ENCODE data around the gene SART3. TPM values are rescaled to one million over a fixed set of nuclear protein-coding genes. Genes with fewer than 3 reads are reported as not detected.

Gene SART3
- total RNA-seq: 10 to 100 TPM; 81.9 to 82.5 TPM

- Mint-ChIP-seq H3K27me3 (ENCODE audit: low read depth) (no peaks in the 10 kb centered on the region), H3K4me1 (ENCODE audit: low read depth) (peaks cover 58% of the 10 kb centered on the region), H3K27ac (peak within 1 kb of the TSS; percentile 100), H3K4me3 (peak within 1 kb of the TSS; percentile 100), H3K9me3 (no peaks in the 10 kb centered on the region), H3K36me3 (ENCODE audit: low read depth) (peaks cover 25% of the 10 kb centered on the region)
- DNase-seq: peak; percentile 86
- CTCF ChIA-PET: interaction anchor here (0.8 to 4.2 kb wide), 5 partner anchors 56 to 103 kb away, joined by 3 to 56 read pairs (median 5); no protein-coding TSS in a partner anchor
- intact Hi-C loops (cut with micrococcal nuclease): loop anchor here (1.0 to 10.0 kb wide), 7 partner anchors 8 to 1444 kb away; partner anchors contain the start of genes FICD, MMAB and MVK
Observed at GRCh38 chr12:108560752-108561719, at the start of gene SART3. Gene SART3, minus strand, starts transcription at chr12:108561173. Its CDS starts 19 bp downstream, at chr12:108561154.

- Mint-ChIP-seq H3K27me3 (ENCODE audit: low read depth) (no peaks in the 10 kb centered on the region), H3K9me3 (peaks cover 2% of the 10 kb centered on the region), H3K4me1 (ENCODE audit: low read depth) (peaks cover 9% of the 10 kb centered on the region), H3K27ac (no peak overlapping the region), H3K36me3 (ENCODE audit: low read depth) (no peaks in the 10 kb centered on the region), H3K4me3 (no peak overlapping the region)
- DNase-seq: no peak
- CTCF ChIA-PET: interaction anchor here (0.5 to 1.2 kb wide), 3 partner anchors 12 to 339 kb away, joined by 3 read pairs; partner anchors contain the start of gene TMEM119
- intact Hi-C loops (cut with micrococcal nuclease): no loop called here
Observed at GRCh38 chr12:108610336-108610815, 49.4 kb upstream of the SART3 start.

- no peak overlapping the region for H3K27ac Mint-ChIP-seq
Observed at GRCh38 chr12:108609537-108610335, 48.8 kb upstream of the SART3 start.

GRCh38 chr12:108608616-108609015, 47.6 kb upstream of the SART3 start:
- no peak overlapping the region for H3K4me3 Mint-ChIP-seq
- H3K36me3 Mint-ChIP-seq (ENCODE audit: low read depth): no peaks in the 10 kb centered on the region
- H3K27ac Mint-ChIP-seq: no peak overlapping the region
- CTCF ChIA-PET: interaction anchor here (0.6 to 1.3 kb wide), 3 partner anchors 9 to 25 kb away, joined by 3 to 5 read pairs (median 3); partner anchors contain the start of gene SELPLG
- H3K4me1 Mint-ChIP-seq (ENCODE audit: low read depth): peaks cover 9% of the 10 kb centered on the region
- no peaks in the 10 kb centered on the region for H3K9me3 Mint-ChIP-seq
- H3K27me3 Mint-ChIP-seq (ENCODE audit: low read depth): no peaks in the 10 kb centered on the region
- intact Hi-C loops (cut with micrococcal nuclease): no loop called here
- DNase-seq: no peak

More at GRCh38 chr12:108609537-108610335, 48.8 kb upstream of the SART3 start:
- Mint-ChIP-seq H3K4me3 (no peak overlapping the region), H3K9me3 (no peaks in the 10 kb centered on the region), H3K36me3 (ENCODE audit: low read depth) (no peaks in the 10 kb centered on the region), H3K27me3 (ENCODE audit: low read depth) (no peaks in the 10 kb centered on the region), H3K4me1 (ENCODE audit: low read depth) (peaks cover 9% of the 10 kb centered on the region)
- CTCF ChIA-PET: interaction anchor here (0.6 to 1.3 kb wide), 6 partner anchors 8 to 1077 kb away, joined by 3 to 5 read pairs (median 3); partner anchors contain the start of genes SELPLG and TMEM119
- intact Hi-C loops (cut with micrococcal nuclease): no loop called here
- DNase-seq: no peak

GRCh38 chr12:108607981-108608600, 47.1 kb upstream of the SART3 start:
- CTCF ChIA-PET: interaction anchor here (0.6 kb wide), 1 partner anchor 23 kb away, joined by 3 read pairs; no protein-coding TSS in a partner anchor

GRCh38 chr12:108606492-108606891, 45.5 kb upstream of the SART3 start:
- no peaks in the 10 kb centered on the region for H3K27me3 Mint-ChIP-seq (ENCODE audit: low read depth)
- H3K4me1 Mint-ChIP-seq (ENCODE audit: low read depth): peaks cover under 1% of the 10 kb centered on the region

More at GRCh38 chr12:108607981-108608600, 47.1 kb upstream of the SART3 start:
- Mint-ChIP-seq H3K4me1 (ENCODE audit: low read depth) (peaks cover 9% of the 10 kb centered on the region), H3K27me3 (ENCODE audit: low read depth) (no peaks in the 10 kb centered on the region), H3K36me3 (ENCODE audit: low read depth) (no peaks in the 10 kb centered on the region), H3K27ac (no peak overlapping the region), H3K4me3 (no peak overlapping the region), H3K9me3 (no peaks in the 10 kb centered on the region)
- DNase-seq: no peak
- intact Hi-C loops (cut with micrococcal nuclease): no loop called here

GRCh38 chr12:108605690-108606406, 44.9 kb upstream of the SART3 start:
- CTCF ChIA-PET: no interaction called here
- H3K4me3 Mint-ChIP-seq: no peak overlapping the region
- intact Hi-C loops (cut with micrococcal nuclease): no loop called here

More at GRCh38 chr12:108606492-108606891, 45.5 kb upstream of the SART3 start:
- intact Hi-C loops (cut with micrococcal nuclease): no loop called here
- no peaks in the 10 kb centered on the region for H3K9me3 Mint-ChIP-seq
- no peak for DNase-seq
- no peak overlapping the region for H3K4me3 Mint-ChIP-seq
- CTCF ChIA-PET: no interaction called here
- H3K36me3 Mint-ChIP-seq (ENCODE audit: low read depth): no peaks in the 10 kb centered on the region
- no peak overlapping the region for H3K27ac Mint-ChIP-seq

GRCh38 chr12:108605000-108605689, 44.2 kb upstream of the SART3 start:
- Mint-ChIP-seq H3K9me3 (no peaks in the 10 kb centered on the region), H3K27ac (no peak overlapping the region), H3K36me3 (ENCODE audit: low read depth) (no peaks in the 10 kb centered on the region), H3K4me3 (no peak overlapping the region), H3K4me1 (ENCODE audit: low read depth) (no peaks in the 10 kb centered on the region), H3K27me3 (ENCODE audit: low read depth) (no peaks in the 10 kb centered on the region)
- intact Hi-C loops (cut with micrococcal nuclease): no loop called here
- CTCF ChIA-PET: interaction anchor here (1.1 to 1.4 kb wide), 5 partner anchors 8 to 37 kb away, joined by 3 to 5 read pairs (median 3); no protein-coding TSS in a partner anchor
- DNase-seq: no peak

More at GRCh38 chr12:108605690-108606406, 44.9 kb upstream of the SART3 start:
- no peaks in the 10 kb centered on the region for H3K9me3 Mint-ChIP-seq
- H3K27me3 Mint-ChIP-seq (ENCODE audit: low read depth): no peaks in the 10 kb centered on the region
- no peak overlapping the region for H3K27ac Mint-ChIP-seq
- H3K36me3 Mint-ChIP-seq (ENCODE audit: low read depth): no peaks in the 10 kb centered on the region
- DNase-seq: no peak
- no peaks in the 10 kb centered on the region for H3K4me1 Mint-ChIP-seq (ENCODE audit: low read depth)

- intact Hi-C loops (cut with micrococcal nuclease): no loop called here
- Mint-ChIP-seq H3K4me3 (no peak overlapping the region), H3K27me3 (ENCODE audit: low read depth) (no peaks in the 10 kb centered on the region), H3K9me3 (no peaks in the 10 kb centered on the region), H3K27ac (no peak overlapping the region), H3K36me3 (ENCODE audit: low read depth) (no peaks in the 10 kb centered on the region), H3K4me1 (ENCODE audit: low read depth) (no peaks in the 10 kb centered on the region)
- CTCF ChIA-PET: interaction anchor here (1.1 to 1.4 kb wide), 5 partner anchors 9 to 36 kb away, joined by 3 to 5 read pairs (median 3); no protein-coding TSS in a partner anchor
- DNase-seq: no peak
Observed at GRCh38 chr12:108604208-108604941, 43.4 kb upstream of the SART3 start.

GRCh38 chr12:108603743-108604142, 42.8 kb upstream of the SART3 start:
- intact Hi-C loops (cut with micrococcal nuclease): no loop called here
- Mint-ChIP-seq H3K4me1 (ENCODE audit: low read depth) (no peaks in the 10 kb centered on the region), H3K4me3 (no peak overlapping the region), H3K36me3 (ENCODE audit: low read depth) (no peaks in the 10 kb centered on the region), H3K27me3 (ENCODE audit: low read depth) (no peaks in the 10 kb centered on the region), H3K27ac (no peak overlapping the region), H3K9me3 (no peaks in the 10 kb centered on the region)
- CTCF ChIA-PET: interaction anchor here (1.4 kb wide), 2 partner anchors 14 to 27 kb away, joined by 3 to 5 read pairs; no protein-coding TSS in a partner anchor
- no peak for DNase-seq

All from activated naive CD4-positive, alpha-beta T cell treated with anti-CD3 and anti-CD28 coated beads for 36 hours (primary cell).